ENCODE data around the gene PNMA1.

PNMA1 gene

DNA sequence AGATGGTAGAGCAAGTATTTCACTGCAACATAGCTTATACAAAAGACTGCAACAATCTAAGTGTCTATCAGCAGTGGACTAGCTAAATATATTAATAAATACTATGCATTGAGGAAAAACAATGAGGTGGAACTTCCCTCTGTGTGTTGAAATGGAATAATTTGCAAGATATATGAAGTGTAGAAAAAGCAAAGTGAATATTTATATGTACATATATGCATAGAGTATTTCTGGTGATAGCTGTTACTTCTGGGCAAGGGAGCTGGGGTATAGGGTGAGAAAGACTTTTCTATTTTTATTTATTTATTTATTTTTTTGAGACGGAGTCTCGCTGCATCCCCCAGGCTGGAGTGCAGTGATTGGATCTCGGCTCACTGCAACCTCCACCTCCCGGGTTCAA, 35.5 kb downstream of the PNMA1 start:
- DNase-seq (ENCODE audit: low read depth in 3 of 3, low spot score in 1 of 3): no peak

DNA sequence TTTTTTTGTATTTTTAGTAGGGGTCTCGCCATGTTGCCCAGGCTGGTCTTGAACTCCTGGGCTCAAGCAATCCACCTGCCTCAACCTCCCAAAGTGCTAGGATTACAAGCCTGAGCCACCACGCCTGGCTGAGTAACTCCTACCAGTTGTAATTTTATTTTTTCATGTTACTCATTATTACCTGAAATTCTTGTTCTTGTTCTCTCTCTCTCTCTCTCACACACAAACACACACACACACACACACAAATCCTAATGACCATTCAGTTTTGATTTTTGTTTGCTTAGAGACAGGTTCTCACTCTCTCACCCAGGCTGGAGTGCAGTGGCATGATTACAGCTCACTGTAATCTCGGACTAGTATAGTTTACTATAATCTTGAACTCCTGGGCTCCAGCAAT, 39.2 kb downstream of the PNMA1 start:
- DNase-seq (ENCODE audit: low read depth in 3 of 3, low spot score in 1 of 3): no peak

DNA sequence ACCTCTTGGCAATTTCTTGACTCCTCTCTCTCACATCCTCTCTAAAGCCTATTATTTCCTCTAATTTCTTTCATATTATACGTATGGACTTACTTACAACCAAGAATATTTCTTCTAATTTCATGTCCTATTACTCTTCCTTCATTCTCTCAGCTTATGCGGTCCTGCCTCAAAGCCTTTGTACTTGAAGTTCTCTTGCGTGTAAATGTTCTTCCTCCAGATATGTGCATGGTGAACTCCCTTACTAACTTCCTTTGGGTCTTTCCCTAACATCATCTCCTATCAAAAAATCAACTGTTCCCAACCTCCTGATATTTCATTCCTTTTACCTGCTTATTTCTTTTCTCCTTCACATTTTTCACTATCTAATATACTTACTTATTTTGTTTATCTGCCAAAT, 46.3 kb downstream of the PNMA1 start:
- DNase-seq (ENCODE audit: low read depth in 3 of 3, low spot score in 1 of 3): no peak

DNA sequence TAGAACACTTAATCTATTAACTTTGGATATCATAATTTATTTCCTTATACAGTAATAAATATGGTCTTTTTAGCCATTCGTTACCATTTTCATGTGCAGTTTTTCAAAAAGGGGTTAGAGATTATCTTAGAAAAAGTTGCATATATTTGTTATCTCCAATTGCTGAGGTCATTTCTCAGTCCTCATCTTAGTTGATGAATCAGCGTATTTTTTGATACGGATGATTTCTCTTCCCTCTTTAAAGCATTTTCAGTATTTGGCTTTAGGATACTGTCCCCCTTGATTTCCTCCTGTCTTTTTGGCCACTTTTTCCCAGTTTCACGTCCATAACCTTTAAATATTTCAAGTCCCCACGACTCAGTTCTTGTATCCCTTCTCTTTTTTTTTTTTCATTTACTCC, 47.6 kb downstream of the PNMA1 start:
- DNase-seq (ENCODE audit: low read depth in 3 of 3, low spot score in 1 of 3): no peak

DNA sequence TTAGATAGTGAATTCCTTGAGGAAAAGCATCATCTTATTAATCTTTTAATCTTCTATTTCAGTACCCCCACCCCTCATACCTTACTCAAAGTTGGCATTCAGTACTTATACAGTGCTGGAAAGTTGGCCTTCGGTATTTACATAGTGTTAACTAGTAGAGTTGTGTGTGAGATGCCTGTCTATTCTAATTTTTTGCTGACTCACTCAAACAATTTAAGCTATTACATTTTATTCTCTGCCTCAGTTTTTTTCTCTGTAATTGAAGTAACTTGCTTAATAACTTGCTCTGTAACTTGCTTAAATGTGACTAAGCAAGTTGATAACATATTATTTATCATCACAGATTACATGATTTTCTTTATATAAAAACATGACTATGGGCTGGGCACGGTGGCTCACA, 49.1 kb downstream of the PNMA1 start:
- no peak for DNase-seq (ENCODE audit: low read depth in 3 of 3, low spot score in 1 of 3)

DNA sequence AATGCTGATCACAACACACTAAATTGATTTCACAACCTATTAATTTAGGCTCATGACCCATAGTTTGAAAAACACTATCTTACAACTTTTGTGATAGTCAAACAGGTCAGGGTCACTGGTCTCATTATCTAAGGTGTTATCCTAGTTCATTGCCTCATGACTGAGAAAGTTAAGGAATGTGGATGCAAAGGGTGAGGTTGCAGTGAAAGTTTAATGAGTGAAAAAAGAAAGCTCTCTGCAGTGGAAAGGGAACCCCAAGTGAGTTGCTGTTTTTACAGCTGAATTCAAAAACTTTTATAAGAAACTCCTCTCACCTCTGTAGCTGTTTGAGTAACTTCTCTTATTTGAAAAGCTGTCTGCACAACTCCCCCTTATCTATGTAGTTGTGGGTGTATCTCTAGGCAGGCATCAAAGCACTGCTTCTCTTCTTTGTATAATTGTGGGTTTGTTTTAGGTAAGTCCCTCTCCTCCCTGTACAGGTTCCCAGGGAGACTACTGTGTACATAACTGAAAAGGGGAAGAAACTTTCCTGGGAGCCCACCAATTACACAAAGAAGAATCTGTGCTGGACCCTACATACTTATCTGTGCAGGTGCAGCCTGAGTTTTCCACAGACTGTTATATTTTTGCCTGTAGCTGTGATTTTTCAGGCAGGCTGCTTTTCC, 50.5 kb downstream of the PNMA1 start:
- DNase-seq (ENCODE audit: low read depth in 3 of 3, low spot score in 1 of 3): no peak

DNA sequence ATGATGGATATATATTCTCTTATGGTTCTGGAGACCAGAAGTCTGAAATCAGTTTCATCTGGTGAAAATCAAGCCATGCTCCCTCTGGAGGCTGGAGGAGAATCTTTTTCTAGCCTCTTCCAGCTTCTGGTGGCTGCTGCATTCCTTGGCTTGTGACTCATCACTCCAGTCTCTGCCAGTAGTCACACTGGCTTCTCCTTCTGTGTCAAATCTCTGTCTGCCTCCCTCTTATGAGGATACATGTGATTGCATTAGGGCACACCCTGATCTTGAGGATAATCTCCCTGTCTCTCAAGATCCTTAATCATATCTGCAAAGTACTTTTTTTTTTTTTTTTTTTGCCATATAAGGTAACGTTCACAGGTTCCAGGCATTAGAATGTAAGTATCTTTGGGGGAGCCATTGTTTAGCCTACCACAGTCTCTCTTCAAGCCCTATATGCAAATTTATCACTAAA, 51.7 kb downstream of the PNMA1 start:
- DNase-seq (ENCODE audit: low read depth in 3 of 3, low spot score in 1 of 3): no peak

DNA sequence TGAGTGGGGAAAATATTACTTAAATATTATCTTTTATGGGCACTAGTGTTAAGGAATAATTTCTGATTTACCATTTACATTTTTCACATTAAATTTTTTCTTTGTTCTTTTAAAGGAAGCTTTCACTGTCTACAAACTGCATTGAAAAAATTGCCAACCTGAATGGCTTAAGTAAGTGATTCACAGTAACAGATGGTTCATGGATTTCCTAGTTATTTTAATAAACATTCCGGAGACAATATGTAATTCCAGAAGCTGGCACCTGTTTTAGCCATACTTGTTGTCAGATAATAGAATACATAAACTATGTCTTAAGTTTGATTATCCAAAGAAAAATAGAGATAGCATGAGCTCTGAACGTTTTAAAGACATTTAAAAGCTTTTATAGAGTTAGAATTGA, 52.3 kb downstream of the PNMA1 start:
- DNase-seq (ENCODE audit: low read depth in 3 of 3, low spot score in 1 of 3): no peak
